BJ (cell line): ENCODE measurements around the gene ENO1. TPM values are rescaled to one million over a fixed set of nuclear protein-coding genes. Genes with fewer than 3 reads are reported as not detected.

Experiments used
- CTCF ChIA-PET: fragments of 350-600 bp; formaldehyde crosslinking; extraction: SDS; loops from one replicate; lab custom pipeline; 2021; ENCODE audit warnings: antibody characterized with exemption, inconsistent platforms; lab: Yijun Ruan, JAX
- POLR2A ChIA-PET: fragments of 300-600 bp; sonication (Branson Sonifier 250); formaldehyde crosslinking; extraction: SDS; loops from one replicate; lab custom pipeline; 2021; ENCODE audit warnings: antibody characterized with exemption; lab: Charles Lee
- DNase-seq: peaks from one replicate; pipeline ENCODE4 v3.0.0-alpha.2; 2011; ENCODE audit warnings: low read depth
- H3K27me3 ChIP-seq: 2 replicates; pipeline ENCODE4 v1.6.0; 2011; ENCODE audit warnings: low read length; ENCODE audit not compliant: control insufficient read depth, insufficient read depth
- H3K36me3 ChIP-seq: 2 replicates; pipeline ENCODE4 v1.5.1; 2011; ENCODE audit warnings: low read length; ENCODE audit not compliant: control insufficient read depth, insufficient read depth
- H3K4me3 ChIP-seq: 2 replicates; pipeline ENCODE4 v1.5.1; 2011; ENCODE audit warnings: low read depth, mild to moderate bottlenecking, control low read depth, low read length
- CTCF ChIP-seq: IDR thresholded peaks from 2 replicates; pipeline ENCODE4 v1.5.1; 2011; ENCODE audit warnings: low read depth, mild to moderate bottlenecking, control low read depth, inconsistent platforms, low read length, moderate library complexity; ENCODE audit not compliant: insufficient read depth
- polyA plus RNA-seq: library from polyadenylated mRNA; depleted of rRNA; stranded (reverse); fragments of >200 nt; gene quantifications from 2 replicates; pipeline ENCODE4 v1.2.3, GENCODE V29; 2011

The ENO1 gene
- polyA plus RNA-seq, 1 experiment: 2,253 TPM

GRCh38 chr1:8867878-8868567, 10.5 kb downstream of the ENO1 start:
- DNase-seq: no peak
- no peak overlapping the region for H3K4me3 ChIP-seq
- no peak for TF ChIP-seq CTCF
- ChIA-PET POLR2A (interaction anchor here (0.6 kb wide), 1 partner anchor 38 kb away, joined by 4 read pairs; no protein-coding TSS in a partner anchor), CTCF (interaction anchor here (3.5 kb wide), 1 partner anchor 9 kb away, joined by 15 read pairs; no protein-coding TSS in a partner anchor)
- H3K36me3 ChIP-seq: peaks cover 74% of the 10 kb centered on the region
- no peaks in the 10 kb centered on the region for H3K27me3 ChIP-seq

GRCh38 chr1:8866792-8867415, 11.6 kb downstream of the ENO1 start:
- H3K36me3 ChIP-seq: peaks cover 75% of the 10 kb centered on the region
- TF ChIP-seq CTCF: no peak
- H3K4me3 ChIP-seq: no peak overlapping the region
- ChIA-PET POLR2A (no interaction called here), CTCF (interaction anchor here (0.6 to 3.5 kb wide), 2 partner anchors 8 to 1994 kb away, joined by 3 to 15 read pairs; no protein-coding TSS in a partner anchor)
- no peak for DNase-seq
- H3K27me3 ChIP-seq: no peaks in the 10 kb centered on the region

GRCh38 chr1:8866173-8866791, 12.2 kb downstream of the ENO1 start:
- ChIA-PET POLR2A (no interaction called here), CTCF (interaction anchor here (0.6 to 3.5 kb wide), 2 partner anchors 8 to 533 kb away, joined by 3 to 15 read pairs; no protein-coding TSS in a partner anchor)

GRCh38 chr1:8864713-8865344, 13.7 kb downstream of the ENO1 start:
- no peak for DNase-seq

More at GRCh38 chr1:8866173-8866791, 12.2 kb downstream of the ENO1 start:
- no peak overlapping the region for H3K4me3 ChIP-seq
- H3K27me3 ChIP-seq: no peaks in the 10 kb centered on the region
- no peak for DNase-seq
- no peak for TF ChIP-seq CTCF
- H3K36me3 ChIP-seq: peaks cover 71% of the 10 kb centered on the region

More at GRCh38 chr1:8864713-8865344, 13.7 kb downstream of the ENO1 start:
- POLR2A ChIA-PET: interaction anchor here (0.5 kb wide), 1 partner anchor 344 kb away, joined by 3 read pairs; no protein-coding TSS in a partner anchor
- H3K4me3 ChIP-seq: no peak overlapping the region
- CTCF ChIA-PET: interaction anchor here (0.9 to 1.1 kb wide), 2 partner anchors 15 to 16 kb away, joined by 3 read pairs; no protein-coding TSS in a partner anchor
- TF ChIP-seq CTCF: no peak
- H3K36me3 ChIP-seq: peaks cover 69% of the 10 kb centered on the region
- H3K27me3 ChIP-seq: no peaks in the 10 kb centered on the region
